HCT116 (cell line): ENCODE measurements around the gene UAP1L1. TPM values are rescaled to one million over a fixed set of nuclear protein-coding genes. Genes with fewer than 3 reads are reported as not detected.

Source experiments
- ATAC-seq: fragments of 200-7000 bp; cut with Tn5 transposase; 2 replicates; pipeline ENCODE4 v1.9.1; 2020; ENCODE audit warnings: mild to moderate bottlenecking, moderate library complexity
- BruUV-seq: library from RNA; stranded (reverse); fragments of 400-500 nt; replicated peaks from 2 replicates; lab custom pipeline; 2021; lab: Mats Ljungman, UMichigan
- CTCF ChIA-PET: fragments of 300-600 bp; sonication (Branson Sonifier 250); formaldehyde crosslinking; loops from one replicate; lab custom pipeline; 2021; ENCODE audit warnings: antibody characterized with exemption; lab: Charles Lee
- POLR2A ChIA-PET: fragments of 300-600, 350-600 bp; sonication (Branson Sonifier 250); formaldehyde crosslinking; loops from one replicate; lab custom pipeline; 2021; ENCODE audit warnings: antibody characterized with exemption; lab: Charles Lee
- RAD21 ChIA-PET, 2 experiments: fragments of 300-600 bp; sonication (Branson Sonifier 250); formaldehyde crosslinking; loops; one replicate each; lab custom pipeline; 2023; ENCODE audit warnings: low total read pairs in 2 of 2; ENCODE audit not compliant: uncharacterized antibody in 2 of 2, unreplicated experiment in 2 of 2, low non-redundant PET in 1 of 2; lab: Charles Lee
- DNase-seq: peaks from one replicate; pipeline ENCODE4 v3.0.0-alpha.2; 2010; ENCODE audit warnings: low read depth, low spot score
- H2AFZ ChIP-seq: fragments of 200-600 bp; shearing (Covaris generic), sonication (generic); 2 replicates; pipeline ENCODE4 v1.6.1; 2017; ENCODE audit warnings: low read depth, mixed run types, mixed read lengths, antibody characterized with exemption, low read length; ENCODE audit not compliant: poor library complexity, severe bottlenecking
- H3K27ac ChIP-seq: 2 replicates; pipeline ENCODE4 v1.5.1; 2012; ENCODE audit warnings: low read depth, low read length
- H3K27me3 ChIP-seq: fragments of 200-600 bp; sonication (generic); 2 replicates; pipeline ENCODE4 v1.6.1; 2016; ENCODE audit warnings: mixed run types, low read length, mixed read lengths; ENCODE audit not compliant: insufficient read depth
- H3K36me3 ChIP-seq, 2 experiments: fragments of 200-500 bp in 1 of 2; fragments of 200-600 bp in 1 of 2; sonication (Bioruptor generic) in 1 of 2; sonication (generic) in 1 of 2; 2 replicates each; pipeline versions ENCODE4 v1.5.1 to v1.6.1; 2014 to 2016; ENCODE audit warnings: low read length in 2 of 2, inconsistent platforms in 1 of 2, mixed read lengths in 1 of 2, mixed run types in 1 of 2; ENCODE audit not compliant: insufficient read depth in 2 of 2, control insufficient read depth in 1 of 2
- H3K4me1 ChIP-seq, 2 experiments: fragments of 200-600 bp in 1 of 2; sonication (generic) in 1 of 2; 2 replicates each; pipeline versions ENCODE4 v1.5.1 to v1.6.1; 2012 to 2017; ENCODE audit warnings: low read length in 2 of 2, inconsistent platforms in 1 of 2, mild to moderate bottlenecking in 1 of 2, mixed read lengths in 1 of 2, mixed run types in 1 of 2, moderate library complexity in 1 of 2; ENCODE audit not compliant: insufficient read depth in 2 of 2, control insufficient read depth in 1 of 2
- H3K4me2 ChIP-seq: fragments of 200-600 bp; sonication (generic); 2 replicates; pipeline ENCODE4 v1.6.1; 2017; ENCODE audit warnings: mixed run types, low read length, mixed read lengths
- H3K4me3 ChIP-seq, 2 experiments: fragments of 200-600 bp in 1 of 2; sonication (generic) in 1 of 2; replicated peaks in 1 of 2; 2 replicates each; pipeline ENCODE4 v1.5.1; 2011 to 2016; ENCODE audit warnings: low read length in 2 of 2, control low read depth in 1 of 2, low read depth in 1 of 2, mild to moderate bottlenecking in 1 of 2, mixed read lengths in 1 of 2, mixed run types in 1 of 2
- H3K79me2 ChIP-seq: fragments of 200-600 bp; sonication (generic); 2 replicates; pipeline ENCODE4 v1.6.1; 2017; ENCODE audit warnings: mild to moderate bottlenecking, mixed run types, low read length, moderate library complexity, mixed read lengths; ENCODE audit not compliant: insufficient read depth
- H3K9ac ChIP-seq: fragments of 200-600 bp; sonication (generic); 2 replicates; pipeline ENCODE4 v1.6.1; 2016; ENCODE audit warnings: low read length, mixed read lengths
- H3K9me2 ChIP-seq: fragments of 200-600 bp; sonication (generic), shearing (Covaris generic); 2 replicates; pipeline ENCODE4 v1.6.1; 2017; ENCODE audit warnings: mixed run types, mild to moderate bottlenecking, moderate library complexity; ENCODE audit not compliant: insufficient read depth
- H3K9me3 ChIP-seq, 2 experiments: fragments of 200-500 bp in 1 of 2; fragments of 200-600 bp in 1 of 2; sonication (Bioruptor generic) in 1 of 2; sonication (generic) in 1 of 2; 2 replicates each; pipeline ENCODE4 v1.6.1; 2014 to 2017; ENCODE audit warnings: low read length in 2 of 2, mixed read lengths in 2 of 2, inconsistent platforms in 1 of 2, low read depth in 1 of 2, mild to moderate bottlenecking in 1 of 2, mixed run types in 1 of 2, moderate library complexity in 1 of 2; ENCODE audit not compliant: control insufficient read depth in 1 of 2, insufficient read depth in 1 of 2
- H4K20me1 ChIP-seq: fragments of 200-600 bp; sonication (generic), shearing (Covaris generic); 2 replicates; pipeline ENCODE4 v1.6.1; 2017; ENCODE audit warnings: mixed run types, mild to moderate bottlenecking, moderate library complexity; ENCODE audit not compliant: insufficient read depth
- ATF3 ChIP-seq: IDR thresholded peaks from 2 replicates; pipeline ENCODE4 v1.6.1; 2012
- CEBPB ChIP-seq: IDR thresholded peaks from 2 replicates; pipeline ENCODE4 v1.6.1; 2012; ENCODE audit warnings: low read depth
- CTCF ChIP-seq, 3 experiments: fragments of 200-600 bp in 1 of 3; sonication (generic) in 1 of 3; IDR thresholded peaks in 2 of 3; conservative IDR thresholded peaks in 1 of 3; 2 replicates each; pipeline ENCODE4 v1.5.1; 2012 to 2017; ENCODE audit warnings: low read depth in 2 of 3, low read length in 2 of 3, antibody characterized with exemption in 1 of 3, borderline replicate concordance in 1 of 3, control low read depth in 1 of 3, mild to moderate bottlenecking in 1 of 3, mixed read lengths in 1 of 3, mixed run types in 1 of 3, moderate library complexity in 1 of 3; ENCODE audit not compliant: insufficient read depth in 1 of 3
- EGR1 ChIP-seq: IDR thresholded peaks from 2 replicates; pipeline ENCODE4 v1.6.1; 2012; ENCODE audit warnings: low read depth
- ELF1 ChIP-seq: IDR thresholded peaks from 2 replicates; pipeline ENCODE4 v1.6.1; 2012; ENCODE audit warnings: low read depth, borderline replicate concordance
- EZH2 ChIP-seq: fragments of 200-600 bp; sonication (generic); IDR thresholded peaks from 2 replicates; pipeline ENCODE4 v1.6.1; 2017; ENCODE audit warnings: antibody characterized with exemption, mixed run types
- EZH2phosphoT487 ChIP-seq: fragments of 200-600 bp; IDR thresholded peaks from 2 replicates; pipeline ENCODE4 v1.6.1; 2018; ENCODE audit warnings: antibody characterized with exemption, borderline replicate concordance
- FOSL1 ChIP-seq: IDR thresholded peaks from 2 replicates; pipeline ENCODE4 v1.6.1; 2012; ENCODE audit warnings: low read depth
- JUND ChIP-seq: IDR thresholded peaks from 2 replicates; pipeline ENCODE4 v1.6.1; 2012
- POLR2A ChIP-seq: IDR thresholded peaks from 2 replicates; pipeline ENCODE4 v1.7.0; 2011; ENCODE audit warnings: borderline replicate concordance; ENCODE audit not compliant: insufficient read depth, insufficient read length; ENCODE audit errors: extremely low read depth
- RAD21 ChIP-seq: IDR thresholded peaks from 2 replicates; pipeline ENCODE4 v1.6.1; 2012; ENCODE audit warnings: low read depth, mild to moderate bottlenecking
- REST ChIP-seq: IDR thresholded peaks from 2 replicates; pipeline ENCODE4 v1.6.1; 2012; ENCODE audit warnings: low read depth
- SIN3A ChIP-seq: IDR thresholded peaks from 2 replicates; pipeline ENCODE4 v1.6.1; 2012; ENCODE audit warnings: low read depth
- TCF7L2 ChIP-seq: IDR thresholded peaks from 2 replicates; pipeline ENCODE4 v1.7.0; 2011; ENCODE audit warnings: borderline replicate concordance, inconsistent platforms; ENCODE audit not compliant: insufficient read depth, insufficient read length; ENCODE audit errors: extremely low read depth
- YY1 ChIP-seq: IDR thresholded peaks from 2 replicates; pipeline ENCODE4 v1.6.1; 2011; ENCODE audit warnings: low read length, low read depth, moderate library complexity, mild to moderate bottlenecking; ENCODE audit not compliant: insufficient replicate concordance; ENCODE audit errors: extremely low read depth
- ZBTB33 ChIP-seq: IDR thresholded peaks from 2 replicates; pipeline ENCODE4 v1.6.1; 2011; ENCODE audit warnings: mild to moderate bottlenecking, low read length, moderate library complexity; ENCODE audit not compliant: insufficient replicate concordance; ENCODE audit errors: extremely low read depth
- ZFX ChIP-seq: fragments of 450-650 bp; IDR thresholded peaks from 2 replicates; pipeline ENCODE4 v1.6.1; 2017
- intact Hi-C: fragments of 100-400 bp; cut with micrococcal nuclease; formaldehyde crosslinking; loops from 2 replicates; pipeline ENCODE4 v1.10.0; 2022
- total RNA-seq: library from RNA; stranded (reverse); gene quantifications from one replicate; pipeline ENCODE4 v1.2.1, GENCODE V29; 2021; ENCODE audit not compliant: unreplicated experiment

UAP1L1 gene
- total RNA-seq, 1 experiment from 2014 or later, result 11.0 TPM

- no TSS peak for BruUV-seq
- CTCF ChIA-PET, result interaction anchor here (1.1 to 3.8 kb wide), 7 partner anchors 8 to 118 kb away, joined by 3 to 57 read pairs (median 10); partner anchors contain the start of genes MAN1B1 and NPDC1
- DNase-seq, result no peak
Observed at GRCh38 chr9:137066096-137066861, 11.0 kb upstream of the UAP1L1 start.

More at GRCh38 chr9:137066096-137066861, 11.0 kb upstream of the UAP1L1 start:
- RAD21 ChIA-PET, result no interaction called here
- POLR2A ChIA-PET, result no interaction called here
- H3K27ac ChIP-seq, result no peak overlapping the region; the same call in 1 of the 2 replicates
- ATAC-seq, result no peak
- TF ChIP-seq POLR2A (no peak), RAD21 (no peak), CEBPB (no peak), ZFX (no peak), FOSL1 (no peak), TCF7L2 (no peak), ELF1 (no peak), YY1 (no peak), EZH2phosphoT487 (no peak), SIN3A (no peak), CTCF (IDR thresholded peaks at IDR 0.05 in 2 of 3, conservative IDR thresholded peaks at IDR 0.05 in 1 of 3; ENCODE audit: borderline replicate concordance in 1 of 3, insufficient read depth in 1 of 3, low read depth in 2 of 3, low read length in 2 of 3) (no peak), ZBTB33 (no peak), REST (no peak), EGR1 (no peak), ATF3 (no peak), EZH2 (no peak), JUND (no peak)
- peaks cover 18 to 37% of the 10 kb centered on the region in 2 experiments for H3K4me1 ChIP-seq
- peaks cover 2 to 8% of the 10 kb centered on the region in 2 experiments; a peak in 1 of 4 replicates for H3K36me3 ChIP-seq
- no peaks in the 10 kb centered on the region; the same call in 1 of the 2 replicates for H4K20me1 ChIP-seq
- H3K9me2 ChIP-seq, result no peaks in the 10 kb centered on the region
- H3K4me2 ChIP-seq, result no peak overlapping the region
- no peak overlapping the region for H3K9ac ChIP-seq
- H2AFZ ChIP-seq, result no peak overlapping the region
- H3K4me3 ChIP-seq, result no peak overlapping the region
- peaks cover 47% of the 10 kb centered on the region for H3K79me2 ChIP-seq
- intact Hi-C loops, result no loop called here
- no peaks in the 10 kb centered on the region for H3K27me3 ChIP-seq
- no peaks in the 10 kb centered on the region for H3K9me3 ChIP-seq
